HPDE6-E6E7 (cell line): Measurements from ENCODE around the gene KLK15.

ENCODE experiments used
- DNase-seq: peaks from one replicate; pipeline ENCODE4 v3.0.0; 2011; ENCODE audit warnings: missing footprints; ENCODE audit errors: extremely low spot score

The KLK15 gene

DNA sequence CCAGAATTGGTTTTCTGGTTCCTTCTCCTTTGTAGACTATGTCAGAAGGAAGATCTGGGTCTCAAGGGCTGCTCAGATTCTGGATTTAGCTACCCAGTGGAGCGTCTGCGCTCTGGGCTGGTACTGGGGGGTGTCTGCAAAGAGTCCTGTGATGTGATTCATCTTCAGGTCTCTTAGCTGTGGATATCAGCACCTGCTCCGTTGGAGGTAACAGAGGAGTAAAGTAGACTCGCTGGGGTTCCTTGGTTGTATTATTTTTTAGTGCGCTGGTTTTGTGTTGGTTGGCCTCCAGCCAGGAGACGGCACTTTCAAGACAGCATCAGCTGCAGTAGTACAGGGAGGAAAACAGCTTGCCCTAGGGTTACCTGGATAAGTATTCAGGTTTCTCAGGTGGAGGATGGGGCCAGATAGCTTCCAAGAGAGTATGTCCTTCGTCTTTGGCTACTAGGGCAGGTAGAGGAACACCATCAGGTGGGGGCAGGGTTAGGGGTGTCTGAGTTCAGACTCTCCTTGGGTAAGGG lies 10.4 kb upstream of the KLK15 start:
- no peak for DNase-seq

DNA sequence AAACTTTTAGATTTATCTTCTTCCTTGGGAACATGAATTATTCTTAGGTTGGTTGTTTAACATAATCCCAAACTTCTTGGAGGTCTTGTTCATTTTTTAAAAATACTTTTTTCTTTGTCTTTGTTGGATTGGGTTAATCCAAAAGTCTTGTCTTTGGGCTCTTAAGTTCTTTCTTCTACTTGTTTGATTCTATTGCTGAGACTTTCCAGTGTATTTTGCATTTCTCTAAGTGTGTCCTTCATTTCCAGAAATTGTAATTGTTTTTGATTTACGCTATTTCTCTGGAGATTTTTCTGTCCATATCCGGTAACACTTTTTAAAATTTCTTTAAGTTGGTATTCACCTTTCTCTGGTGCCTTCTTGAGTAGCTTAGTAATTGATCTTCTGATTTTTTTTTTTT lies 9.8 kb upstream of the KLK15 start:
- DNase-seq, result no peak

DNA sequence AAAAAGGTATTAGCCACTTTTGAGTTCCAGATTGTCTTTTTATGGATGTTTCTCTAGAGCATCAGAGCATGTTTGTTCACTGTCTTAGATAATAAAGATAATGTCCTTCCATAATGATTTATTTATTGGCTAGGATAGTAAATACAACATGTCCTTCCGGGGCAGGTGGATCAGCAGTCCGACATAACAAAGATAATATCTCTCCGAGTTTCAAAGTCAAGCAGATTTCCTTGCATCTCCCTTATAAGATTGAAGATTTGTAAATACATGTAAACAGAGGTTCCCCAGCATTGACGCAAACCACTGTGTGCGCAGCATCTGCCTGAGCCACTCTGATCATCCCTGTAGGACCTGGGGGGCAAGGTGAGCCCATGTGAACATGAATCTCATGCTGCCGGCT lies 8.8 kb upstream of the KLK15 start:
- DNase-seq, result no peak

DNA sequence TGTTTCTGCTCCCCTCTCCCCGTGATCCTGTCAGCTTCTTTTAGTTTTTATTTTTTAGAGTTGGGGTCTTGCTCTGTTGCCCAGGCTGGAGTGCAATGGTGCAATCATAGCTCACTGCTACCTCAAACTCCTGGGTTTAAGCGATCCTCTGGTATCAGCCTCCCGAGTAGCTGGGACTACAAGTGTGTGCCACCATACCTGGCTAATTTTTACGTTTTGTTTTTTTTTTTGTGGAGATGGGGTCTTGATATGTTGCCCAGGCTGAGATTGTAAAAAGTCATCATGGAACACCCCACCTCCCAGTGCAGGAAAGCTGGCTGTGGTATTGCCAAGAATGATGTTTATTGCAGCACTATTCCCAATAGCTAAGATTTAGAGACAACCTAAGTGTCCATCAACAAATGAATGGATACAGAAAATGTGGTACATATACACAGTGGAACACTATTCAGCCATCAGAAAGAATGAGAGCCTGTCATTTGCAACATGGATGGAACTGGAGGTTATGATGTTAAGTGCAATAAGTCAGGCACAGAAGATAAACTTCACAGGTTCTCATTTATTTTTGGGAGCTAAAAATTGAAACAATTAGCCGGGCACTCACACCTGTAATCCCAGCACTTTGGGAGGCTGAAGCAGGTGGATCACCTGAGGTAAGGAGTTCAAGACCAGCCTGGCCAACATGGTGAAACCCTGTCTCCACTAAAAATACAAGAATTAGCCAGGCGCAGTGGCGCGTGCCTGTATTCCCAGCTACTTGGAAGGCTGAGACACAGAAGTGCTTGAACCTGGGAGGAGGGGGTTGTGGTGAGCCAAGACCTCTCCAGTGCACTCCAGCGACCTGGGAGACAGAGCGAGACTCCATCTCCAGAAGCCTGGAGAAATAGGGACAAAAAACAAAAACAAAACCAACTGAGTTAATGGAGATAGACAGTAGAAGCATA lies 6.6 kb upstream of the KLK15 start:
- no peak for DNase-seq

DNA sequence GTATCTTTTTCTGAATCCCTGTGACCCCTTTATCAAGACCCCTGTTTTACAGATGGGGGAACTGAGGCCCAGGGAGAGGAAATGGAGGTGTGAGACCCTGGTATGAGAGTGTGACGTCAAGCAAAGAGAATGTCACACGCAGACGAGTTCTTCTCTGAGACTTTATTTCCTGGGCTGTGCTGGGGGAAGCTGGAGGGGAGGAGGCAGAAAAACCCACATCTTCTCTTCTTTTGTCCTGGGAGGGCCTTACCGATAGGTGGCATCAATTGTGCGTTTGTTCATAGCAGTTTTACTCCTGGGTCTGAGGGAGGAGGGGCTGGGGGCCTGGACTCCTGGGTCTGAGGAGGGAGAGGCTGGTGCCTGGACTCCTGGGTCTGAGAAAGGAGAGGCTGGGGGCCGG lies 4.9 kb upstream of the KLK15 start:
- DNase-seq, result no peak

DNA sequence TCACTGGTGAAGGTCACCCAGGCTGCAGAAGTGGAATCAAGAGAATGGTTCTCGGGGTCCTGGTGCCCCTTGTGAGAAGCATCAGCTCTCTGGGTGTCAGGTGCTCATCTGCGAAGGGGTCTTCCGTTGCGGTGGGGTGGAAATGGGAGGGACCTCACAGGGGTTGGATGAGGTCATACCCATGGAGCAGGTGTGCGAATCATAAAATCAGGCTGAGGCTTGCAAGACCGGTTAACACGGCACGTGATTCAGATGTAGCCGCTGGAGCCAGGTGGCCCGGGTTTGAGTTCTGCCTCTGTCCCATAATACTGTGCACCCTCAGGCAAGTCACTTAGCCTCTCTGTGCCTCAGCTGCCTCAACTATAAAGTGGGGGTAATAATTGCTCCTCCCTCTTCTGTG lies 3.9 kb upstream of the KLK15 start:
- DNase-seq, result no peak

DNA sequence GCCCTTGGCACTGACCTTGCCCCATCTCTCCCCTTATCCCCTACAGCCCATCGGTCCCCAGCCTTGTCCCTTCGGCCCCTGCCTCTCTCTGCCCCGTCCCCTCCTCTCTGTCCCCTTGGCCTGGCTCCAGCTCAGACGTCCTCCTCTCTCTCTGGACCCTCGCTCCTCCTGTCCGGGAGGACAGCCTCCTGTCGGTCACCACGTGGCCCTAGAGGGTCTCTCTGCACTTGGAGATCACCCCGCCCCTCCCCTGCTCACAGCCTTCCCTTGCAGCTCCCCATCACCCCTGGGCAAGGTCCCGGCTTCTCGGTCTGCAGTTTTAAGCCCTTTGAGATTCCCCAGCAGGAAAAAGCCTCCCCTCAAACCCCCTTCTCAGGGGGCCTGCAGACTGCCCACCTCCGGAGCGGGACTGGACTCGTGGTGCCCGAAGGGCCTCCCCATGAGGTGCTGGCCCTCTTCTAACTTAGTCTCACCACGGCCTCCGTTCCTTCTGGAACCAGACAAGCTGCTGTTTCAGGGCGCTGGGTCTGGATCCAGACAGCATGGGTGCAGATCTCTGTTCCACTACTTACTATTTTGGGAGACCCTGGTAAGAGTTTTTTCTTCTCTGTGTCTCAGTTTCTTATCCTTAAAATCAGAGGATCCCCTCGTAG lies 3.3 kb upstream of the KLK15 start:
- DNase-seq, result no peak

DNA sequence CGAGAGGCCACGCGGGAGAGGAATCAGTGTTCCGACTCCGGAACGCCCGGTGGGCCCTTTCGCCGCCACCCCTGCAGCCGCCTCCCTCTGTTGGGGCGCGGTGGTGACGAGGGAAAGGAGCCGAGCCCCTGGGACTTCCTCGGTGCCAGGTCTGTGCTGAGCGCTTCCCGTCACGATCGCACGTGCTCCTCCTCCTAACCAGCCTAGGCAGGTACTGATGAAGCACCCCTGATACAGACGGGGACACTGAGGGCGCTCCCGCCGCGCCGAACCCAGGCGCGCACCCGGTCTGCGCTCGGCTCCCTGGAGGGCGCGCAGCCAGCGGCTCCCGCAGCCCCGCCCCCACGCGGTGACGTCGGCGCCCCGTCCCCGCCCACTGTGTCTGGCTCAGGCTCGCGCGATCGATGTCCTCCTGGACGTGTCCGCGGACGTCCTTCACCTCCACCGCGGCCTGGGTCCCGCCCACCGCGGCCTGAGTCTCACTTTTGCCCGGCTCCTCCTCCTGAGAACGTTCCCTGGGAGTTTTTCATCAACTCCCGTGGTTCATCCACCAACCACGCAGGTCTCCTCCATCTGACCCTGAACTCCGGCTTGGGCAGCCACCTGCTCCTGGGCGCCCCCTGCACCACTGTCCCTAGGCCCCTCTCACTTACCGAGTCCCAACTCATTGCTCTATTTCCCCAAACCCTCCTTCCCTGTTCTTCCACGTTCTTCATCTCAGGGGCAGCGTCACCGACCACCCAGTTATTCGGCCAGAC lies 2.6 kb upstream of the KLK15 start:
- peak; percentile 83 for DNase-seq

DNA sequence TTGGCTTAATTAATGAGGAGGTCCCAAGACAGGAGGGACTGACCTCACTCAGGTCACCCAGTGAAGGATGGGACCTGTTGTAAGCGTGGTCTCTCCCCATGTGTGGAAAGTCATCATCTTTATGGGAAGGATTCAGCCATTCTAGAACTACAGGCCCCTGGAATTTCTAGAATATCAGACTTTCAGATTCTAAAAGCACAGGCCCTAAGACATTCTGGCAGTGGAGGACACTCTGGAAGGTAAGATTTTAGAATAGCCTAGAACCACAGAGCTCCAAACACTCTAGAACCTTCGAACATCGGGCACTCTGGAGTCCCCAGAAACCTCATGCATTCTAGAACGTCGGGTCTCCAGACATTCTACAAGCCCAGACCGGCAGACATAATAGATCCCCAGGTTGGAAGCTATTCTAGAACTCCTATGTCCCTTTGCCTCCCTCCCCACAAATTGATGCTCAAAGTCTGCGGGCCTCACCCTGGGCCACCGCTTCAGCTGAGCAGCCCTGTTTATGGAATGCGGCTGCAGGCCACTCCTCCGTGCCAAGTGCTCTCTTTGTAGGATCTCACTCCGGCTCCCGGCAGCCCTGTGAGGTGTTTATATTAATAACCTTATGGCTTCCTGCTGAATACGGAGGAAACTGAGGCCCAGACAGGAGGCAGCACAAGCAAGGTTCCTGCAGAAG lies 1.9 kb upstream of the KLK15 start:
- no peak for DNase-seq

DNA sequence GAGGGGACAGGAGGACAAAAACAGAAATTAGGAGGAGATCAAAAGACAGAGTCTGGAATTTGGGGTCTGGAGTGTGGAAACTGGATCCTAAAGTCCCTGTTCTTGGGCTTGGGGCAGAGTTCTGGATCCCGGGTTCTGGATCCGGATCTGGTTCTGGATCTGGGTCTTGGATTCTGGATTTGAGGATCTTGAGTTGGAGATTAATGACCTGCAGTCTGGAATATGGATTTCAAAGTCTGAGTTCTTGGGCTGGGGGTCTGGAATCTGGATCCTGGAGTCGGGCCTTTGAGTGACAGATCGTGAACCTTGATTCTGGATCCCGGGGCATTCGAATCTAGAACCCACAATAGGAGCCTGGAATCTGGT lies 411 bp upstream of the KLK15 start:
- no peak for DNase-seq

DNA sequence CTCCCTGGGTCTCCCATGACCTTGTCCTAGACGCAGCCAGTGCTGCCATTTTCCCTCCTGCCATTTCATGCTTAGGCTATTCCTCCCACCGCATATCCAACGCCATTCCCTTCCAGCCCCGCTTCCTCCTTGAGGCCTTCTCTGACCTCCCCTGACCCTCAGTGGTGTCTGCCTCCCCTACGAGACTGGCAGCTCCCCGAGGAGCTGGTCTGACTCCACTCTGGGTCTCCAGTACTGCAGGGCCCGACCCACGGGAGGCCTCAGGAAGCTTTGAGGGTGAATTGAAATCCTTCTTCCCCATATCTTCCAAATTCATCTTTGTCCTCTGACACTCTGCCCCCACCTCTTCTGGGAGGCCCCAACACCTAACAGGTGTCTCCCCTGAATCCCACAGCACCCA lies 708 bp downstream of the KLK15 start:
- no peak for DNase-seq

DNA sequence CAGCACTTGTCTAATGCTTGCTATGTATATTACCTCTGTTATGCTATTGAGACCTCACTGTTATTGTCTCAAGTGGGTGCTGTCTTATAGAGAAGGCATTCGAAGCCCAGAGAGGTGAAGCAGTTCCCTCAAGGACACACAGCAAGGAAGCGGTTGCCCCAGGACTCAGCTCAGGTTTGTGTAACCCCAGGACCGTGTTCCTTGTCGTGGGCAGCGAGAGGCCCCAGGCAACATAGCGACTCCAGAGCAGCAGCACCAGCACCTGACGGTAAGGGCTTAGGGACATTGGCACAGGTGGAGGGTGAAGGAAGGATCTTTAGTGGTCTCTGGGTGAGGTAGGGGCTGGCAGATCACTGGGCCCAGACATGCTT lies 2.4 kb downstream of the KLK15 start:
- DNase-seq, result no peak

DNA sequence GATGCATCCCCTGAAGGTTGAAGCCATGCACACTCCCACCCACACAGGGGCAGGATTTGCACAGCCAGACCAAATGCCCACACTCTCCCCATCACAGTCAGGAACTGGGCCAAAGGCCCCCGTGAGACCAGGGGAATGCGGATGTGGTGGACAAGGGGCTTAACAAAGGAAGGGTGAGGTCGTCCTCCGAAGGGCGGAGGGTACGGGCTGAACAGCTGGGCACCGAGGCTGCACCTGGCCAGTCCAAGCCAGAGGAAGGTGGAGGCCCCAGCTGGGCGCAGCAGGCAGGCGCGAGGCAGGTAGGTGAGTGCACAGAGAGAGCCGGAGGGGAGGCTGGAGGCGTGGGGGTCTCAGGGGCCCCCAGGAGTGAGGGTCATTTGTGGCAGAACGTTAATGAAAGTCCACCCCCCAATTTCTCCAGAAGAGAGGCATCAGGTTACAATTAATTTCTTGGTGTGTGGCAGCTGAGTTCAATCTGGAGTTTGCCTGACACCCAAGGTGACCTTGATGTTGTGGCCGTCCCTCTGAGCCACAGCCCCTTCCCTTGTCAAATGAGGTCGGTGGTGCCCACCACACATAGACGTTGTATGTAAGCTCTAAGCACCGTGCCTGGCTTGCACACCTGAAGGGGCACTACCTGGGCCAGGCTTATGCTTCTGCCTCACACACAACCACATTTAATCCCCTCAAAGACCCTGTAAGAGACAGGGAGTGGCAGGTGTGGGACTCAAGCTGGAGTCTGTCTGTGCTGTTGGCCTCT lies 2.9 kb downstream of the KLK15 start:
- DNase-seq, result no peak

DNA sequence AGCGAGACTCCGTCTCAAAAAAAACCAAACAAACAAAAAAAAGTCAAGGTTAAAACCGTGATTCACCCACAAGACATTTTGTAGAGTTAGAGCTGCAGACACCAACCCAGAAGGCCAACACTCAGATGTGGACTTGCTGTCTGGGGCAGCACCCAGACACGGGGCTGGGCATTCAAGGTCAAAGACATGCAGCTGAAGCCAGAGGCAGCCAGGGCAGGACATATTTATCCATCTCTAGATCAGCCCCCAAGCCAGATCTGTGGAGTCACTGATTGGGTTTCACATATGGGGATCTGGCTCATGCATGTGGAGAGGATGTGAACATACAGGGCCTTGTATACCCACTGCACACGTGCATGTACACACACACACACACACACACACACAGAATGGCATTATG lies 3.6 kb downstream of the KLK15 start:
- DNase-seq, result no peak

DNA sequence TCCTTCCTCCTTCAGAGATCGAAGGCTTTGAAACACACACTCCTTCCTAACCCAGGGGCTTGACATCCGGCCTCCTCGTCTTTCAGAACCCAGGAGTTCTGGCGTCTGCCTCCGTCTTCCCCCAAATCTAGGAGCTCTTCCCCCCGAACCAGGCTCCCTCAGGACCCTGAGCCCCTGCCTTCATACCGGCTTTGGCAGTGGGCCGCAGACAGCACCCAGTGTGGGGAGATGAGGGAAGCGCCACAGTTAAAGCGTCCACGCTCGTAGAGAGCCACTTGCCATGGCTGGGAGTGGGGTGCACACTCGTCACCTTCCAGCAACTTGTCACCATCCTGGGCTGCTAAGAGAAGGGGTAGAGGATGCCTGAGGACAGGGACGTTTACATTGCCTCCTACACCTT lies 5.9 kb downstream of the KLK15 start:
- DNase-seq, result no peak

DNA sequence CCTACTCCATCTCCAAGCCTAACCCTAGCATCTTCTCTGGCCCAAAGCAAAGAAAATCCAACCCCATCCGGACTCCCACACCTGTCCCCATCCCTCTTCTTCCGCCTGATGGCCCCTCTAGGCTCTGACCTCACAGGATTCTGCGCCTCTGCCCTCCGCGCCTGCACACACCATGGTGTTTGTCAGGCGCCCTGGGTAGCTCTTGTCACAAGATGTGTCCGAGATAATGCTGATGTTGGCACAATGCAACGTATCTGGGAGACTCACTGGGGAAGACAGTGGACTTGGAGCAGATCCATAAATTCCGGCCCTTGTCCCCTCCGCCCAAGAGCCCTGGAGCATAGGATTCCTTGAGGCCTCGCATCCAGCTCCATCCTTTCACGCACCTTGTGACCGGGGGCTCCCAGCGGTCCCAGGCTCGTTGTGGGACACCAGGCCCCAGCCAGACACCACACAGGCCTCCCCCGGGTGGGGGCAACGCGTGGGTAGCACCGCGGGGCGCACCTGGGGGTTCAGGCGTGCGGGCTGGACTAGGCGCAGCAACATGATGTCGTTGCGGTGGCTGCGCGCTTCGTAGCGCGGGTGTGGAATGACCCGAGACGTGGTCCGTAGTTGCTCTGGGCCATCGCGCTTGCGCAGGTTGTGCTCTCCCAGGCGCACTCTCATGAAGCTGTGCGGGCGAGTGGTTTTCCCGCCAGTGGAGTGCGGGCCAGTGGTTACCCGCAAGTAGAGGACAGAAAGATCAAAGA lies 6.7 kb downstream of the KLK15 start:
- DNase-seq, result no peak

DNA sequence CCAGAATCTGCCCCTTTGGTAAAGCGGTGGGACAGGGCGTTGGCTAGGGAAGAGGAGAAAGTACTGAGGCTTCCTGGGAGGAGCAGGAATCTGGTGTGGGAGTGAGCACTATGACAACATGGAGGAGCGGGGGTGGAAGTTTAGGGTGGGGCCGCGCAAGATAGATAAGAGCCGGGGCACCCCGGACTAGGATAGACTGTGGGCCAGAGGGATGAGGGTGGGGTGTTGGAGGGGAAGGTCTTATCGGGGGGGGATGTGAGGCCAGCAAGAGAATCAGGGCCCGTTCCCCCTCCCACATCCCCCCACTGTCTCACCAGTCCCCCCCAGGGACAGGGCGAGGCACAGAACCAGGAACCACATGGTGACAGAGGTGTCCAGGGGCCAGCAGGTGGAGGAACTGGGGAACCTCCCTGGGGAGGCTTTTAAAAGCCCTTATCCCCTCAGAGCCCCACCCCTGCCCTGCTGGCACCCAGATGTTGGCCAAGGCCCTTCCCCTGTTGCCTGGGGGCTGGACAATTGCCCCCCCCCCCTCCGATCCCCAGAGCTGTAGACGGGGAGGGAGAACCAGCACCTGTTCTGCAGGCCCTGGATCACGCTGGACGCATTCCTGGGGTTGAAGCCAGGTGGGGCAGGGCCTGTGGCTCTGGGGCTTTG lies 9.9 kb downstream of the KLK15 start, which contains the start of gene KLK1:
Gene KLK1 (minus strand): TSS at position 399 of the 654 bp plus-strand sequence. CDS start 39 bp downstream, at position 360.
- no peak for DNase-seq

DNA sequence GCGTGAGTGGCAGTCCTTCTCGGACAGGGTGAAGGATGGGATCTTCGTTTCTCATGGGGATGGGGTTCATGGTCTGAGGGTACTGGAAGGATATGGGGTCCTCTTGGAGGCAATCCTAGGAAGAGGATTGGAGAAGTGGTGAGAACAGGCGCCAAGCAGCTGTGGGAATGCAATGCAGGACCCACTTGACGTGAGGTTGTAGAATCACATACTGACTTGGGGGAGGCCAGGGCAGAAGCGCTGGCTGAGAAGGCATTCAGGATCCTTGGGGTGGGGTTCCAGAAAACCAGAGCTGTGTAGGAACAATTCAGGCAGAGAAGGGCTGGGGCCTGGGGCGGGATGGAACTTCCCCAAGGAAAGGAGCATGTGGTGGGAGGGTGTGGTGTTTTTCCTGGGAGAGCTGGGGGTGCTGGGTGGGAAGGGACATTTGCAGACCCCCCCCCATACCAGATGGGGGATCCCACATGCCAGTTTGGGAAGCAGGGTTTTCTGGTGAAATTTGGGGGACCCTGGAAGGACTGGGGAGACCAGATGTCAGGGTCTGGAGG lies 10.6 kb downstream of the KLK15 start:
- DNase-seq, result no peak

DNA sequence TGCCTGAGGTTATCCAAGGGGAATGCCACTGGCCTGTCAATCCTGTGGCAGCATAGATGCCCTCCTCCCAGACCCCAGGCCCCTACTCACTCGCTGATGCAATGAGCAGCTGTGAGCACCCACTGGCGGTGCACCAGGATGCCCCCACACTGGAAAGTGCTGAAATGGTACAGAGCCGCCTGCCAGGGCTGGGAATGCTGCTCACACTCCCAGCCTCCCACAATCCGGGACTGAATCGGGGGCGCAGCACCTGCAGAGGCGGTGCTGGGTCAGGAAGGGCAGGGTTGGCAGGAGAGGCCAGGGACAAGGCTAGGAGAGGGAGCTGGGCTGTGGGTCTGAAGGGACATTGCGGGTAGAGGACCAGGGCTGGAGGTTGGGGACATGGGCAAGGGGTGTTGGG lies 11.8 kb downstream of the KLK15 start:
- no peak for DNase-seq

DNA sequence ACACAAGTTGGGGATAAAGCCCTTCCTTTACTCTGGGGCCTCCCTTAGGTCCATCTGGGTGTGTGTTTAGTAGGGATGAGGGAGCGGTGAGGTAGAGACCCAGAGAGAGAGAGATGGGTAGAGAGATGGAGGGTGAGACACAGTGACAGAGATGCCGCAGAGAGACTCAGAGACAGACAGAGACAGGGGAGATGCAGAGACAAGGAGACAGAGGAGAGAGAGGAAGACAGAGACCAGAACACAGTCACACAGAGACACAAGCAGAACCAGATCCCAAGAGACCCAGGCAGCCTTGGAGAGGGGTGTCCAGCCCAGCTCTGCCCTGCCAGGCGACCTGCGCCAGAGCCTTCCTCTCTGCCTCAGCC lies 12.1 kb downstream of the KLK15 start:
- no peak for DNase-seq
